ENCODE measurements around the gene PPARG.

- TF ChIP-seq CTCF (optimal IDR thresholded peaks at IDR 0.05 in 1 of 3, IDR thresholded peaks at IDR 0.05 in 1 of 3, conservative IDR thresholded peaks at IDR 0.05 in 1 of 3; ENCODE audit: extremely low read depth in 1 of 3, insufficient read depth in 2 of 3, low read length in 3 of 3) (no peak), EZH2 (IDR thresholded peaks at IDR 0.05; ENCODE audit: low read length) (no peak)
Measured at GRCh38 chr3:12405432-12406272, 116.8 kb downstream of the PPARG start.
